ENCODE results near the gene IMP4. TPM values are rescaled to one million over a fixed set of nuclear protein-coding genes. Genes with fewer than 3 reads are reported as not detected.

The IMP4 gene
- total and polyA plus RNA-seq, 10 of the 15 experiments (the other 5 are each of a cell fraction or from before 2014, with no cell fraction given) = 41.4 to 242 (median 166) TPM

DNA sequence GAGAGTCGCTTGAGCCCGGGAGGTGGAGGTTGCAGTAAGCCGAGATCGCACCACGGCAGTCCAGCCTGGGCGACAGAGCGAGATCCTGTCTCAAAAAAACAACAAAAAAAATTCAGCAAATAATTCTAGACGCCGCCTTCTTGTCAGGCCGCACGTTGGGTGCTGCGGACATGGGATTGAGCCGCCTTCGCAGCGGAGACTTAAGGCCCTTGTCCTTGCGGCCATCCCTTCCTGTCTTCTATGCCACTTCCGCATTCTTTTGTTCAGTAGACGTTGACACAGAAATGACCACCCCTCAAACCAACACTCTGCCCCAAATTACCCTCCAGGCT is 29.0 kb downstream of the IMP4 start (continued):
- peak; percentile 69 for TF ChIP-seq MTA2 (IDR thresholded peaks at IDR 0.05; ENCODE audit: low read depth)
- TF ChIP-seq NBN (IDR thresholded peaks at IDR 0.05) = peak; percentile 87
- TF ChIP-seq, protein P1, sequence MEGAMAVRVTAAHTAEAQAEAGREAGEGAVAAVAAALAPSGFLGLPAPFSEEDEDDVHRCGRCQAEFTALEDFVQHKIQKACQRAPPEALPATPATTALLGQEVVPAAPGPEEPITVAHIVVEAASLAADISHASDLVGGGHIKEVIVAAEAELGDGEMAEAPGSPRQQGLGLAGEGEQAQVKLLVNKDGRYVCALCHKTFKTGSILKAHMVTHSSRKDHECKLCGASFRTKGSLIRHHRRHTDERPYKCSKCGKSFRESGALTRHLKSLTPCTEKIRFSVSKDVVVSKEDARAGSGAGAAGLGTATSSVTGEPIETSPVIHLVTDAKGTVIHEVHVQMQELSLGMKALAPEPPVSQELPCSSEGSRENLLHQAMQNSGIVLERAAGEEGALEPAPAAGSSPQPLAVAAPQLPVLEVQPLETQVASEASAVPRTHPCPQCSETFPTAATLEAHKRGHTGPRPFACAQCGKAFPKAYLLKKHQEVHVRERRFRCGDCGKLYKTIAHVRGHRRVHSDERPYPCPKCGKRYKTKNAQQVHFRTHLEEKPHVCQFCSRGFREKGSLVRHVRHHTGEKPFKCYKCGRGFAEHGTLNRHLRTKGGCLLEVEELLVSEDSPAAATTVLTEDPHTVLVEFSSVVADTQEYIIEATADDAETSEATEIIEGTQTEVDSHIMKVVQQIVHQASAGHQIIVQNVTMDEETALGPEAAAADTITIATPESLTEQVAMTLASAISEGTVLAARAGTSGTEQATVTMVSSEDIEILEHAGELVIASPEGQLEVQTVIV (IDR thresholded peaks at IDR 0.05; ENCODE audit: borderline replicate concordance, partially characterized antibody) = peak; percentile 72
- TF ChIP-seq CREM (IDR thresholded peaks at IDR 0.05; ENCODE audit: low read depth) = no peak
- no peak for TF ChIP-seq POU2F2 (IDR thresholded peaks at IDR 0.05; ENCODE audit: borderline replicate concordance, low read depth, low read length)
- TF ChIP-seq NR2C1 (IDR thresholded peaks at IDR 0.05) = no peak
- TF ChIP-seq MTA3 (IDR thresholded peaks at IDR 0.05; ENCODE audit: borderline replicate concordance, low read length) = 0 out of 2 replicates have a peak, but pooled peaks have one; percentile 7
- no peak for TF ChIP-seq NR2C2 (IDR thresholded peaks at IDR 0.05; ENCODE audit: borderline replicate concordance, control insufficient read depth, insufficient read length, low read depth)
- TF ChIP-seq MEF2A (IDR thresholded peaks at IDR 0.05; ENCODE audit: insufficient read depth, low read depth, low read length) = no peak
- TF ChIP-seq, protein P2, sequence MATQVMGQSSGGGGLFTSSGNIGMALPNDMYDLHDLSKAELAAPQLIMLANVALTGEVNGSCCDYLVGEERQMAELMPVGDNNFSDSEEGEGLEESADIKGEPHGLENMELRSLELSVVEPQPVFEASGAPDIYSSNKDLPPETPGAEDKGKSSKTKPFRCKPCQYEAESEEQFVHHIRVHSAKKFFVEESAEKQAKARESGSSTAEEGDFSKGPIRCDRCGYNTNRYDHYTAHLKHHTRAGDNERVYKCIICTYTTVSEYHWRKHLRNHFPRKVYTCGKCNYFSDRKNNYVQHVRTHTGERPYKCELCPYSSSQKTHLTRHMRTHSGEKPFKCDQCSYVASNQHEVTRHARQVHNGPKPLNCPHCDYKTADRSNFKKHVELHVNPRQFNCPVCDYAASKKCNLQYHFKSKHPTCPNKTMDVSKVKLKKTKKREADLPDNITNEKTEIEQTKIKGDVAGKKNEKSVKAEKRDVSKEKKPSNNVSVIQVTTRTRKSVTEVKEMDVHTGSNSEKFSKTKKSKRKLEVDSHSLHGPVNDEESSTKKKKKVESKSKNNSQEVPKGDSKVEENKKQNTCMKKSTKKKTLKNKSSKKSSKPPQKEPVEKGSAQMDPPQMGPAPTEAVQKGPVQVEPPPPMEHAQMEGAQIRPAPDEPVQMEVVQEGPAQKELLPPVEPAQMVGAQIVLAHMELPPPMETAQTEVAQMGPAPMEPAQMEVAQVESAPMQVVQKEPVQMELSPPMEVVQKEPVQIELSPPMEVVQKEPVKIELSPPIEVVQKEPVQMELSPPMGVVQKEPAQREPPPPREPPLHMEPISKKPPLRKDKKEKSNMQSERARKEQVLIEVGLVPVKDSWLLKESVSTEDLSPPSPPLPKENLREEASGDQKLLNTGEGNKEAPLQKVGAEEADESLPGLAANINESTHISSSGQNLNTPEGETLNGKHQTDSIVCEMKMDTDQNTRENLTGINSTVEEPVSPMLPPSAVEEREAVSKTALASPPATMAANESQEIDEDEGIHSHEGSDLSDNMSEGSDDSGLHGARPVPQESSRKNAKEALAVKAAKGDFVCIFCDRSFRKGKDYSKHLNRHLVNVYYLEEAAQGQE (IDR thresholded peaks at IDR 0.05; ENCODE audit: low read depth, low read length) = no peak
- TF ChIP-seq, protein P3, sequence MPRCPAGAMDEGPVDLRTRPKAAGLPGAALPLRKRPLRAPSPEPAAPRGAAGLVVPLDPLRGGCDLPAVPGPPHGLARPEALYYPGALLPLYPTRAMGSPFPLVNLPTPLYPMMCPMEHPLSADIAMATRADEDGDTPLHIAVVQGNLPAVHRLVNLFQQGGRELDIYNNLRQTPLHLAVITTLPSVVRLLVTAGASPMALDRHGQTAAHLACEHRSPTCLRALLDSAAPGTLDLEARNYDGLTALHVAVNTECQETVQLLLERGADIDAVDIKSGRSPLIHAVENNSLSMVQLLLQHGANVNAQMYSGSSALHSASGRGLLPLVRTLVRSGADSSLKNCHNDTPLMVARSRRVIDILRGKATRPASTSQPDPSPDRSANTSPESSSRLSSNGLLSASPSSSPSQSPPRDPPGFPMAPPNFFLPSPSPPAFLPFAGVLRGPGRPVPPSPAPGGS (IDR thresholded peaks at IDR 0.05; ENCODE audit: borderline replicate concordance, insufficient read depth, low read depth, low read length, poor library complexity, severe bottlenecking) = no peak
- TF ChIP-seq, protein P4, sequence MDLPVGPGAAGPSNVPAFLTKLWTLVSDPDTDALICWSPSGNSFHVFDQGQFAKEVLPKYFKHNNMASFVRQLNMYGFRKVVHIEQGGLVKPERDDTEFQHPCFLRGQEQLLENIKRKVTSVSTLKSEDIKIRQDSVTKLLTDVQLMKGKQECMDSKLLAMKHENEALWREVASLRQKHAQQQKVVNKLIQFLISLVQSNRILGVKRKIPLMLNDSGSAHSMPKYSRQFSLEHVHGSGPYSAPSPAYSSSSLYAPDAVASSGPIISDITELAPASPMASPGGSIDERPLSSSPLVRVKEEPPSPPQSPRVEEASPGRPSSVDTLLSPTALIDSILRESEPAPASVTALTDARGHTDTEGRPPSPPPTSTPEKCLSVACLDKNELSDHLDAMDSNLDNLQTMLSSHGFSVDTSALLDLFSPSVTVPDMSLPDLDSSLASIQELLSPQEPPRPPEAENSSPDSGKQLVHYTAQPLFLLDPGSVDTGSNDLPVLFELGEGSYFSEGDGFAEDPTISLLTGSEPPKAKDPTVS (IDR thresholded peaks at IDR 0.05; ENCODE audit: low read depth, low read length) = no peak
- TF ChIP-seq BACH1 (IDR thresholded peaks at IDR 0.05; ENCODE audit: borderline replicate concordance) = no peak

Data from GM12878 (cell line).